ENCODE measurements around the gene GNRH2.
"Not testable (repeated sequence)": the region's sequence is repeated elsewhere in the genome, so short reads cannot be mapped to it uniquely, and the experiment has no call there.

GNRH2 gene

GRCh38 chr20:3068986-3069900 is 25.8 kb downstream of the GNRH2 start:
- no peak overlapping the region for H3K4me3 ChIP-seq (ENCODE audit: low read depth, low read length)
- DNase-seq (ENCODE audit: low read depth) = no peak

GRCh38 chr20:3070725-3071124 is 27.3 kb downstream of the GNRH2 start:
- DNase-seq (ENCODE audit: low read depth) = no peak
- H3K4me3 ChIP-seq (ENCODE audit: low read depth, low read length) = no peak overlapping the region
- TF ChIP-seq CTCF (IDR thresholded peaks at IDR 0.05; ENCODE audit: control insufficient read depth, extremely low read depth, insufficient read depth) = no peak

More at GRCh38 chr20:3068986-3069900, 25.8 kb downstream of the GNRH2 start:
- 0 out of 2 replicates have a peak, but pooled peaks have one; percentile 3 for TF ChIP-seq CTCF (IDR thresholded peaks at IDR 0.05; ENCODE audit: control insufficient read depth, extremely low read depth, insufficient read depth)

- TF ChIP-seq CTCF (IDR thresholded peaks at IDR 0.05; ENCODE audit: control insufficient read depth, extremely low read depth, insufficient read depth) = no peak
- H3K4me3 ChIP-seq (ENCODE audit: low read depth, low read length) = no peak overlapping the region
- DNase-seq (ENCODE audit: low read depth) = no peak
These were observed 27.8 kb downstream of the GNRH2 start for GRCh38 chr20:3071266-3071609.

GRCh38 chr20:3071610-3072529 is 28.4 kb downstream of the GNRH2 start, which contains the start of gene OXT:
Gene OXT, plus strand, starts transcription at chr20:3071620. Its CDS starts 36 bp downstream, at chr20:3071656.
- DNase-seq (ENCODE audit: low read depth) = no peak

GRCh38 chr20:3072530-3073250 is 29.3 kb downstream of the GNRH2 start:
- no peak for TF ChIP-seq CTCF (IDR thresholded peaks at IDR 0.05; ENCODE audit: control insufficient read depth, extremely low read depth, insufficient read depth)
- DNase-seq (ENCODE audit: low read depth) = no peak
- H3K4me3 ChIP-seq (ENCODE audit: low read depth, low read length) = no peak overlapping the region

More at GRCh38 chr20:3071610-3072529, 28.4 kb downstream of the GNRH2 start, which contains the start of gene OXT:
- TF ChIP-seq CTCF (IDR thresholded peaks at IDR 0.05; ENCODE audit: control insufficient read depth, extremely low read depth, insufficient read depth) = no peak
- no peak within 1 kb of the TSS for H3K4me3 ChIP-seq (ENCODE audit: low read depth, low read length)

GRCh38 chr20:3073251-3073643 is 29.8 kb downstream of the GNRH2 start:
- not testable (repeated sequence) for H3K4me3 ChIP-seq (ENCODE audit: low read depth, low read length); DNase-seq (ENCODE audit: low read depth)

All from LNCaP clone FGC (cell line).